ENCODE measurements around the gene CLK3.

GRCh38 chr15:74631408-74631807 lies 15.8 kb downstream of the CLK3 start:
- TF ChIP-seq GATA2 (IDR thresholded peaks at IDR 0.05; ENCODE audit: low read depth, low read length) (no peak), GATA3 (IDR thresholded peaks at IDR 0.05; ENCODE audit: low read depth, low read length) (no peak)

All from SH-SY5Y (cell line).